Limb (tissue), 2 donors: ENCODE data around the gene MED9.

ENCODE experiments used
- DNase-seq, 2 donors: peaks; one replicate each; pipeline ENCODE4 v3.0.0-alpha.2; 2016; ENCODE audit errors: extremely low spot score in 2 of 2

The MED9 gene

GRCh38 chr17:17514993-17515933 is 38.5 kb downstream of the MED9 start:
- DNase-seq, result peak in 1 of 2 donors; percentile 16

- peak in 1 of 2 donors; percentile 27 for DNase-seq
Observed at GRCh38 chr17:17515934-17516930, 39.4 kb downstream of the MED9 start.

GRCh38 chr17:17516941-17517720 is 40.3 kb downstream of the MED9 start:
- no peak for DNase-seq

GRCh38 chr17:17518014-17518413 is 41.2 kb downstream of the MED9 start:
- DNase-seq, result no peak

GRCh38 chr17:17518951-17519350 is 42.2 kb downstream of the MED9 start:
- DNase-seq, result no peak

GRCh38 chr17:17519886-17520285 is 43.1 kb downstream of the MED9 start:
- no peak for DNase-seq

- no peak for DNase-seq
Observed at GRCh38 chr17:17520599-17521232, 43.9 kb downstream of the MED9 start.

- DNase-seq, result no peak
Observed at GRCh38 chr17:17523001-17523730, 46.4 kb downstream of the MED9 start.

GRCh38 chr17:17523731-17524490 is 47.1 kb downstream of the MED9 start:
- no peak for DNase-seq

GRCh38 chr17:17525311-17525710 is 48.5 kb downstream of the MED9 start:
- DNase-seq, result no peak

GRCh38 chr17:17525956-17526355 is 49.2 kb downstream of the MED9 start:
- no peak for DNase-seq

GRCh38 chr17:17526369-17526768 is 49.6 kb downstream of the MED9 start:
- DNase-seq, result no peak

GRCh38 chr17:17527534-17527933 is 50.7 kb downstream of the MED9 start:
- no peak for DNase-seq

- no peak for DNase-seq
Observed at GRCh38 chr17:17527956-17528500, 51.2 kb downstream of the MED9 start.

GRCh38 chr17:17528696-17529652 is 52.2 kb downstream of the MED9 start:
- DNase-seq, result no peak

GRCh38 chr17:17531156-17531555 is 54.4 kb downstream of the MED9 start:
- DNase-seq, result no peak

- DNase-seq, result no peak
Observed at GRCh38 chr17:17532991-17533390, 56.2 kb downstream of the MED9 start.

- no peak for DNase-seq
Observed at GRCh38 chr17:17533901-17534441, 57.2 kb downstream of the MED9 start.
